HEK293 (cell line): Measurements from ENCODE around the gene PFDN1.

Experiments
- CTCF ChIA-PET: fragments of 350-600 bp; formaldehyde crosslinking; extraction: SDS; loops from one replicate; lab custom pipeline; 2021; ENCODE audit warnings: antibody characterized with exemption; lab: Yijun Ruan, JAX
- POLR2A ChIA-PET: fragments of 300-600 bp; formaldehyde crosslinking; extraction: SDS; loops from one replicate; lab custom pipeline; 2020; ENCODE audit warnings: antibody characterized with exemption, inconsistent platforms; lab: Yijun Ruan, JAX
- H3K27ac ChIP-seq: fragments of 200-500 bp; sonication (Bioruptor generic); 2 replicates; pipeline ENCODE4 v1.5.1; 2014; ENCODE audit warnings: low read depth, low read length, control low read depth, inconsistent platforms; ENCODE audit errors: extremely low read depth
- H3K36me3 ChIP-seq, 2 experiments: fragments of 200-500 bp in 1 of 2; sonication (Bioruptor generic) in 1 of 2; 1 replicate in 1 of 2; 2 replicates in 1 of 2; pipeline ENCODE4 v1.5.1; 2014 to 2017; ENCODE audit warnings: inconsistent platforms in 2 of 2, low read length in 2 of 2; ENCODE audit not compliant: control insufficient read depth in 2 of 2, insufficient read depth in 1 of 2
- H3K4me1 ChIP-seq: fragments of 200-500 bp; sonication (Bioruptor generic); 2 replicates; pipeline ENCODE4 v1.5.1; 2014; ENCODE audit warnings: mild to moderate bottlenecking, low read length, inconsistent platforms; ENCODE audit not compliant: control insufficient read depth, insufficient read depth
- H3K4me3 ChIP-seq: 2 replicates; pipeline ENCODE4 v1.5.1; 2011; ENCODE audit warnings: low read depth, mild to moderate bottlenecking, control low read depth, low read length, moderate library complexity
- H3K9me3 ChIP-seq: fragments of 200-500 bp; sonication (Bioruptor generic); 2 replicates; pipeline ENCODE4 v1.5.1; 2014; ENCODE audit warnings: low read depth, low read length, inconsistent platforms; ENCODE audit not compliant: control insufficient read depth, insufficient read depth
- EGR2 ChIP-seq: fragments of 450-650 bp; formaldehyde crosslinking; IDR thresholded peaks from 2 replicates; pipeline ENCODE4 v1.5.1; 2016; ENCODE audit warnings: low read depth, missing biosample characterization, missing genetic modification characterization
- GLI2 ChIP-seq: fragments of 450-650 bp; formaldehyde crosslinking; IDR thresholded peaks from 2 replicates; pipeline ENCODE4; 2017; ENCODE audit warnings: missing biosample characterization, missing genetic modification characterization, low read depth, borderline replicate concordance
- KLF1 ChIP-seq: fragments of 450-650 bp; formaldehyde crosslinking; IDR thresholded peaks from 2 replicates; pipeline ENCODE4 v1.5.1; 2016; ENCODE audit warnings: missing biosample characterization, missing genetic modification characterization
- KLF7 ChIP-seq: fragments of 450-650 bp; formaldehyde crosslinking; IDR thresholded peaks from 2 replicates; pipeline ENCODE4 v1.5.1; 2016; ENCODE audit warnings: missing biosample characterization, missing genetic modification characterization, borderline replicate concordance
- MEIS1 ChIP-seq: sonication (generic); formaldehyde crosslinking; IDR thresholded peaks from 2 replicates; pipeline ENCODE4 v1.8.1; 2022; ENCODE audit warnings: missing genetic modification reagents, mild to moderate bottlenecking, borderline replicate concordance
- ZFP69B ChIP-seq: fragments of 450-650 bp; formaldehyde crosslinking; IDR thresholded peaks from 2 replicates; pipeline ENCODE4 v1.5.1; 2016; ENCODE audit warnings: missing biosample characterization, missing genetic modification characterization
- ZNF19 ChIP-seq: fragments of 450-650 bp; formaldehyde crosslinking; IDR thresholded peaks from 2 replicates; pipeline ENCODE4; 2016; ENCODE audit warnings: missing biosample characterization, missing genetic modification characterization, low read depth
- ZNF202 ChIP-seq: fragments of 450-650 bp; formaldehyde crosslinking; IDR thresholded peaks from 2 replicates; pipeline ENCODE4 v1.5.1; 2016; ENCODE audit warnings: missing biosample characterization, missing genetic modification characterization, borderline replicate concordance
- ZNF239 ChIP-seq: fragments of 450-650 bp; formaldehyde crosslinking; IDR thresholded peaks from 2 replicates; pipeline ENCODE4 v1.5.1; 2016; ENCODE audit warnings: missing biosample characterization, missing genetic modification characterization
- ZNF341 ChIP-seq: fragments of 450-650 bp; formaldehyde crosslinking; IDR thresholded peaks from 2 replicates; pipeline ENCODE4; 2016; ENCODE audit warnings: low read depth, missing biosample characterization, missing genetic modification characterization
- ZNF404 ChIP-seq: fragments of 450-650 bp; formaldehyde crosslinking; IDR thresholded peaks from 2 replicates; pipeline ENCODE4 v1.5.1; 2017; ENCODE audit warnings: missing biosample characterization, missing genetic modification characterization
- ZNF514 ChIP-seq: fragments of 450-650 bp; formaldehyde crosslinking; IDR thresholded peaks from 2 replicates; pipeline ENCODE4 v1.5.1; 2016; ENCODE audit warnings: missing biosample characterization, missing genetic modification characterization
- ZNF561 ChIP-seq: fragments of 450-650 bp; IDR thresholded peaks from 2 replicates; pipeline ENCODE4 v1.5.1; 2018; ENCODE audit warnings: missing biosample characterization, missing genetic modification characterization, borderline replicate concordance
- ZNF660 ChIP-seq: fragments of 450-650 bp; IDR thresholded peaks from 2 replicates; pipeline ENCODE4 v1.5.1; 2018; ENCODE audit warnings: missing biosample characterization, mild to moderate bottlenecking, missing genetic modification characterization
- ZNF677 ChIP-seq: fragments of 450-650 bp; IDR thresholded peaks from 2 replicates; pipeline ENCODE4 v1.5.0; 2018; ENCODE audit warnings: missing biosample characterization, mild to moderate bottlenecking, missing genetic modification characterization, moderate library complexity
- ZNF747 ChIP-seq: fragments of 450-650 bp; formaldehyde crosslinking; IDR thresholded peaks from 2 replicates; pipeline ENCODE4 v1.5.1; 2016; ENCODE audit warnings: missing biosample characterization, missing genetic modification characterization
- ZNF768 ChIP-seq: fragments of 450-650 bp; formaldehyde crosslinking; IDR thresholded peaks from 2 replicates; pipeline ENCODE4 v1.5.1; 2018; ENCODE audit warnings: missing biosample characterization, mild to moderate bottlenecking, missing genetic modification characterization
- TF ChIP-seq, protein P1 (sequence below): fragments of 450-650 bp; formaldehyde crosslinking; IDR thresholded peaks from 2 replicates; pipeline ENCODE4 v1.5.1; 2016; ENCODE audit warnings: missing biosample characterization, missing genetic modification characterization
- TF ChIP-seq, protein P2 (sequence below): fragments of 450-650 bp; formaldehyde crosslinking; IDR thresholded peaks from 2 replicates; pipeline ENCODE4 v1.5.1; 2016; ENCODE audit warnings: missing biosample characterization, missing genetic modification characterization, low read depth
- TF ChIP-seq, protein P3 (sequence below): fragments of 450-650 bp; formaldehyde crosslinking; IDR thresholded peaks from 2 replicates; pipeline ENCODE4 v1.5.1; 2016; ENCODE audit warnings: missing biosample characterization, missing genetic modification characterization
- TF ChIP-seq, protein P4 (sequence below): fragments of 450-650 bp; formaldehyde crosslinking; IDR thresholded peaks from 2 replicates; pipeline ENCODE4 v1.5.1; 2016; ENCODE audit warnings: missing biosample characterization, missing genetic modification characterization
- TF ChIP-seq, protein P5 (sequence below): fragments of 450-650 bp; formaldehyde crosslinking; IDR thresholded peaks from 2 replicates; pipeline ENCODE4 v1.5.1; 2016; ENCODE audit warnings: missing biosample characterization, missing genetic modification characterization

The PFDN1 gene

DNA sequence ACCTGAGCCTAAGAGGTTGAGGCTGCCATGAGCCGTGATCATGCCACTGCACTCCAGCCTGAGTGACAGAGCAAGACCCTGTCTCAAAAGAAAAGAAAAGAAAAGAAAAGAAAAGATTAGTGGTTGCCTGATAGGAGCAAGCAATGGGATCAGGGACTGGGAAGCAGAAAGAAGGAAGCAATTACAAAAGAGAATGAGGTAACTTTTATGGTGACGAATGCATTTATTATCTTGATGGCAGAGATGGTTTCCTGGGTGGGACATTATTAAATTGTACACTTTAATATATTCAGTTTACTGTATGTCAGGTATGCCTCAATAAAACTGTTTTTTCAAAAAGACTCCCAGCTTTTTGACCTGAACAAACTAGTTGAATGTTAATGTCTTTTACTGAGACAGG is 7.5 kb upstream of the PFDN1 start (continued):
- no peak for TF ChIP-seq MEIS1
- no peak for TF ChIP-seq ZNF768 (tag by site-specific recombination)
- TF ChIP-seq, protein P1, sequence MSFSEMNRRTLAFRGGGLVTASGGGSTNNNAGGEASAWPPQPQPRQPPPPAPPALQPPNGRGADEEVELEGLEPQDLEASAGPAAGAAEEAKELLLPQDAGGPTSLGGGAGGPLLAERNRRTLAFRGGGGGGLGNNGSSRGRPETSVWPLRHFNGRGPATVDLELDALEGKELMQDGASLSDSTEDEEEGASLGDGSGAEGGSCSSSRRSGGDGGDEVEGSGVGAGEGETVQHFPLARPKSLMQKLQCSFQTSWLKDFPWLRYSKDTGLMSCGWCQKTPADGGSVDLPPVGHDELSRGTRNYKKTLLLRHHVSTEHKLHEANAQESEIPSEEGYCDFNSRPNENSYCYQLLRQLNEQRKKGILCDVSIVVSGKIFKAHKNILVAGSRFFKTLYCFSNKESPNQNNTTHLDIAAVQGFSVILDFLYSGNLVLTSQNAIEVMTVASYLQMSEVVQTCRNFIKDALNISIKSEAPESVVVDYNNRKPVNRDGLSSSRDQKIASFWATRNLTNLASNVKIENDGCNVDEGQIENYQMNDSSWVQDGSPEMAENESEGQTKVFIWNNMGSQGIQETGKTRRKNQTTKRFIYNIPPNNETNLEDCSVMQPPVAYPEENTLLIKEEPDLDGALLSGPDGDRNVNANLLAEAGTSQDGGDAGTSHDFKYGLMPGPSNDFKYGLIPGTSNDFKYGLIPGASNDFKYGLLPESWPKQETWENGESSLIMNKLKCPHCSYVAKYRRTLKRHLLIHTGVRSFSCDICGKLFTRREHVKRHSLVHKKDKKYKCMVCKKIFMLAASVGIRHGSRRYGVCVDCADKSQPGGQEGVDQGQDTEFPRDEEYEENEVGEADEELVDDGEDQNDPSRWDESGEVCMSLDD, result no peak
- TF ChIP-seq ZNF677 (tag by site-specific recombination), result no peak

DNA sequence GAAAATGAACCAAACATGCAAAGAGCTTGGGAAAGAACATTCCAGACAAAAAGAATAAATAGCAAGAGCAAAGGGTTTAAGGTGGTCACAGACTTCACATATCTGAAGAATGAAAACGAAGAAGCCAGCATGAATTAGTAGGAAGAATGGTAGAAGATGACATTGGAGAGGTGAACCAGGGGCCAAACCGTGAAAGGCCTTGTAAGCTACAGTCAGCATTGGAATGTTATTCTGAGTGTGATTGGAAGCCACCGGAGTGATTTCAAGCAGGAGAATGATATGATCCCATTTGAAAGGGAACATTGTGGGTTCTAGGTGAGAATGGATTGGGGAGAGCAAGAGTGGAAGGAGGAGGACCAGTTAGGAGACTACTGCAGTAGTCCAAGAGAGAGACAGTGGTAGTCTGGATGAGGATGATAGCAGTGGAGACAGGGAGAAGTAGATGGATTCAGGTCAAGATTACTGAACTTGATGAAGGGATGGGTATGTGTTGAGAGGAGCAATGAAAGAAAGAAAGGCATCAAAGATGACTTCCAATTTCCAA is 6.9 kb upstream of the PFDN1 start:
- POLR2A ChIA-PET, result interaction anchor here (1.7 kb wide), 1 partner anchor 37 kb away, joined by 8 read pairs; the partner anchor contains the start of gene HBEGF
- TF ChIP-seq ZNF561, result no peak
- TF ChIP-seq, protein P2, sequence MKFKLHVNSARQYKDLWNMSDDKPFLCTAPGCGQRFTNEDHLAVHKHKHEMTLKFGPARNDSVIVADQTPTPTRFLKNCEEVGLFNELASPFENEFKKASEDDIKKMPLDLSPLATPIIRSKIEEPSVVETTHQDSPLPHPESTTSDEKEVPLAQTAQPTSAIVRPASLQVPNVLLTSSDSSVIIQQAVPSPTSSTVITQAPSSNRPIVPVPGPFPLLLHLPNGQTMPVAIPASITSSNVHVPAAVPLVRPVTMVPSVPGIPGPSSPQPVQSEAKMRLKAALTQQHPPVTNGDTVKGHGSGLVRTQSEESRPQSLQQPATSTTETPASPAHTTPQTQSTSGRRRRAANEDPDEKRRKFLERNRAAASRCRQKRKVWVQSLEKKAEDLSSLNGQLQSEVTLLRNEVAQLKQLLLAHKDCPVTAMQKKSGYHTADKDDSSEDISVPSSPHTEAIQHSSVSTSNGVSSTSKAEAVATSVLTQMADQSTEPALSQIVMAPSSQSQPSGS (tag by site-specific recombination), result no peak
- no peak for TF ChIP-seq ZNF239 (tag by site-specific recombination)
- no peak for TF ChIP-seq ZFP69B (tag by site-specific recombination)
- TF ChIP-seq ZNF768 (tag by site-specific recombination), result no peak
- no peak for TF ChIP-seq KLF1 (tag by site-specific recombination)
- H3K36me3 ChIP-seq, result no peaks in the 10 kb centered on the region
- no peak overlapping the region for H3K27ac ChIP-seq
- no peaks in the 10 kb centered on the region for H3K4me1 ChIP-seq
- no peaks in the 10 kb centered on the region for H3K9me3 ChIP-seq
- H3K4me3 ChIP-seq, result no peak overlapping the region
- CTCF ChIA-PET, result interaction anchor here (0.7 to 4.3 kb wide), 5 partner anchors 8 to 181 kb away, joined by 3 to 20 read pairs (median 4); no protein-coding TSS in a partner anchor

DNA sequence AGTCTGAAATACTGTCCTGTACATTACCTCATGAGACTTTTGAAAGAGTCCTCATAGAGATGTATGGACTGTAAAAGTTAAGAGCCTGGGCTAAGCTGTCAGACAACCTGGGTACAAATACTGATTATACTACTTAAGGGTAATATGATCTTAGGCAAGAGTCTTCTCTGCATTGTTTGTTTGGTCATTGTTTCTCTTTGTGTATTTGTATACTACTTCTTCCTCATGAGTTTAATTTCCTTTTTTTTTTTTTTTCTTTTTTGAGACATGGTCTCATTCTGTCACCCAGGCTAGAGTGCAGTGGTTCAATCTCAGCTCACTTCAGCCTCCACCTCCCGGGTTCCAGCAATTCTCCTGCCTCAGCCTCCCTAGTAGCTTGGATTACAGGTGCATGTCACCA is 2.6 kb upstream of the PFDN1 start:
- TF ChIP-seq KLF7 (tag by site-specific recombination) (no peak), ZNF341 (tag by site-specific recombination) (no peak), ZNF404 (tag by site-specific recombination) (no peak), ZNF202 (no peak), ZNF514 (tag by site-specific recombination) (no peak), ZNF660 (no peak), ZNF747 (tag by site-specific recombination) (no peak), EGR2 (tag by site-specific recombination) (no peak), GLI2 (tag by site-specific recombination) (no peak), ZNF19 (tag by site-specific recombination) (no peak)
- TF ChIP-seq, protein P3, sequence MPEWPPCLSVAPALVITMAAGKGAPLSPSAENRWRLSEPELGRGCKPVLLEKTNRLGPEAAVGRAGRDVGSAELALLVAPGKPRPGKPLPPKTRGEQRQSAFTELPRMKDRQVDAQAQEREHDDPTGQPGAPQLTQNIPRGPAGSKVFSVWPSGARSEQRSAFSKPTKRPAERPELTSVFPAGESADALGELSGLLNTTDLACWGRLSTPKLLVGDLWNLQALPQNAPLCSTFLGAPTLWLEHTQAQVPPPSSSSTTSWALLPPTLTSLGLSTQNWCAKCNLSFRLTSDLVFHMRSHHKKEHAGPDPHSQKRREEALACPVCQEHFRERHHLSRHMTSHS, result no peak
- TF ChIP-seq, protein P4, sequence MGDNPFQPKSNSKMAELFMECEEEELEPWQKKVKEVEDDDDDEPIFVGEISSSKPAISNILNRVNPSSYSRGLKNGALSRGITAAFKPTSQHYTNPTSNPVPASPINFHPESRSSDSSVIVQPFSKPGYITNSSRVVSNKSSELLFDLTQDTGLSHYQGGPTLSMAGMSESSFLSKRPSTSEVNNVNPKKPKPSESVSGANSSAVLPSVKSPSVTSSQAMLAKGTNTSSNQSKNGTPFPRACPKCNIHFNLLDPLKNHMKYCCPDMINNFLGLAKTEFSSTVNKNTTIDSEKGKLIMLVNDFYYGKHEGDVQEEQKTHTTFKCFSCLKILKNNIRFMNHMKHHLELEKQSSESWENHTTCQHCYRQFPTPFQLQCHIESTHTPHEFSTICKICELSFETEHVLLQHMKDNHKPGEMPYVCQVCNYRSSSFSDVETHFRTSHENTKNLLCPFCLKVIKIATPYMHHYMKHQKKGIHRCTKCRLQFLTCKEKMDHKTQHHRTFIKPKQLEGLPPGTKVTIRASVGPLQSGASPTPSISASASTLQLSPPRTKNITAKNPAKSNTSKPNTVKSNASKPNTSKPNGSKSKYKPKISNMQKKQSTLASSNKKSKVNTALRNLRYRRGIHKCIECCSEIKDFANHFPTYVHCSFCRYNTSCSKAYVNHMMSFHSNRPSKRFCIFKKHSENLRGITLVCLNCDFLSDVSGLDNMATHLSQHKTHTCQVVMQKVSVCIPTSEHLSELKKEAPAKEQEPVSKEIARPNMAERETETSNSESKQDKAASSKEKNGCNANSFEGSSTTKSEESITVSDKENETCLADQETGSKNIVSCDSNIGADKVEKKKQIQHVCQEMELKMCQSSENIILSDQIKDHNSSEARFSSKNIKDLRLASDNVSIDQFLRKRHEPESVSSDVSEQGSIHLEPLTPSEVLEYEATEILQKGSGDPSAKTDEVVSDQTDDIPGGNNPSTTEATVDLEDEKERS (tag by site-specific recombination), result no peak
- TF ChIP-seq, protein P5, sequence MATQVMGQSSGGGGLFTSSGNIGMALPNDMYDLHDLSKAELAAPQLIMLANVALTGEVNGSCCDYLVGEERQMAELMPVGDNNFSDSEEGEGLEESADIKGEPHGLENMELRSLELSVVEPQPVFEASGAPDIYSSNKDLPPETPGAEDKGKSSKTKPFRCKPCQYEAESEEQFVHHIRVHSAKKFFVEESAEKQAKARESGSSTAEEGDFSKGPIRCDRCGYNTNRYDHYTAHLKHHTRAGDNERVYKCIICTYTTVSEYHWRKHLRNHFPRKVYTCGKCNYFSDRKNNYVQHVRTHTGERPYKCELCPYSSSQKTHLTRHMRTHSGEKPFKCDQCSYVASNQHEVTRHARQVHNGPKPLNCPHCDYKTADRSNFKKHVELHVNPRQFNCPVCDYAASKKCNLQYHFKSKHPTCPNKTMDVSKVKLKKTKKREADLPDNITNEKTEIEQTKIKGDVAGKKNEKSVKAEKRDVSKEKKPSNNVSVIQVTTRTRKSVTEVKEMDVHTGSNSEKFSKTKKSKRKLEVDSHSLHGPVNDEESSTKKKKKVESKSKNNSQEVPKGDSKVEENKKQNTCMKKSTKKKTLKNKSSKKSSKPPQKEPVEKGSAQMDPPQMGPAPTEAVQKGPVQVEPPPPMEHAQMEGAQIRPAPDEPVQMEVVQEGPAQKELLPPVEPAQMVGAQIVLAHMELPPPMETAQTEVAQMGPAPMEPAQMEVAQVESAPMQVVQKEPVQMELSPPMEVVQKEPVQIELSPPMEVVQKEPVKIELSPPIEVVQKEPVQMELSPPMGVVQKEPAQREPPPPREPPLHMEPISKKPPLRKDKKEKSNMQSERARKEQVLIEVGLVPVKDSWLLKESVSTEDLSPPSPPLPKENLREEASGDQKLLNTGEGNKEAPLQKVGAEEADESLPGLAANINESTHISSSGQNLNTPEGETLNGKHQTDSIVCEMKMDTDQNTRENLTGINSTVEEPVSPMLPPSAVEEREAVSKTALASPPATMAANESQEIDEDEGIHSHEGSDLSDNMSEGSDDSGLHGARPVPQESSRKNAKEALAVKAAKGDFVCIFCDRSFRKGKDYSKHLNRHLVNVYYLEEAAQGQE (tag by site-specific recombination), result no peak
- POLR2A ChIA-PET, result no interaction called here
- CTCF ChIA-PET, result interaction anchor here (0.9 to 1.2 kb wide), 3 partner anchors 11 to 66 kb away, joined by 3 to 6 read pairs (median 6); no protein-coding TSS in a partner anchor
- Histone ChIP-seq H3K9me3 (no peaks in the 10 kb centered on the region), H3K4me1 (peaks cover 12% of the 10 kb centered on the region), H3K27ac (no peak overlapping the region), H3K36me3 (no peaks in the 10 kb centered on the region), H3K4me3 (no peak overlapping the region)
